AG04449 (cell line): ENCODE measurements around the gene DENND1A.

Experiments used
- CTCF ChIA-PET: fragments of 350-600 bp; formaldehyde crosslinking; extraction: SDS; loops from one replicate; lab custom pipeline; 2021; ENCODE audit warnings: antibody characterized with exemption; lab: Yijun Ruan, JAX
- POLR2A ChIA-PET: fragments of 400-600, 350-600 bp; formaldehyde crosslinking; extraction: SDS; loops from one replicate; lab custom pipeline; 2020; ENCODE audit warnings: antibody characterized with exemption, inconsistent platforms; lab: Yijun Ruan, JAX
- DNase-seq: peaks from one replicate; pipeline ENCODE4 v3.0.0-alpha.2; 2010; ENCODE audit warnings: low read depth, low spot score
- H3K4me3 ChIP-seq: 2 replicates; pipeline ENCODE4 v1.5.1; 2011; ENCODE audit warnings: low read depth, mild to moderate bottlenecking, control low read depth, low read length
- TF ChIP-seq, protein P1 (sequence below): IDR thresholded peaks from one replicate; pipeline ENCODE4 v1.5.1; 2011; ENCODE audit warnings: mild to moderate bottlenecking, moderate library complexity, low read length, control low read depth, inconsistent platforms; ENCODE audit not compliant: insufficient read depth; ENCODE audit errors: missing control alignments

DENND1A gene

DNA sequence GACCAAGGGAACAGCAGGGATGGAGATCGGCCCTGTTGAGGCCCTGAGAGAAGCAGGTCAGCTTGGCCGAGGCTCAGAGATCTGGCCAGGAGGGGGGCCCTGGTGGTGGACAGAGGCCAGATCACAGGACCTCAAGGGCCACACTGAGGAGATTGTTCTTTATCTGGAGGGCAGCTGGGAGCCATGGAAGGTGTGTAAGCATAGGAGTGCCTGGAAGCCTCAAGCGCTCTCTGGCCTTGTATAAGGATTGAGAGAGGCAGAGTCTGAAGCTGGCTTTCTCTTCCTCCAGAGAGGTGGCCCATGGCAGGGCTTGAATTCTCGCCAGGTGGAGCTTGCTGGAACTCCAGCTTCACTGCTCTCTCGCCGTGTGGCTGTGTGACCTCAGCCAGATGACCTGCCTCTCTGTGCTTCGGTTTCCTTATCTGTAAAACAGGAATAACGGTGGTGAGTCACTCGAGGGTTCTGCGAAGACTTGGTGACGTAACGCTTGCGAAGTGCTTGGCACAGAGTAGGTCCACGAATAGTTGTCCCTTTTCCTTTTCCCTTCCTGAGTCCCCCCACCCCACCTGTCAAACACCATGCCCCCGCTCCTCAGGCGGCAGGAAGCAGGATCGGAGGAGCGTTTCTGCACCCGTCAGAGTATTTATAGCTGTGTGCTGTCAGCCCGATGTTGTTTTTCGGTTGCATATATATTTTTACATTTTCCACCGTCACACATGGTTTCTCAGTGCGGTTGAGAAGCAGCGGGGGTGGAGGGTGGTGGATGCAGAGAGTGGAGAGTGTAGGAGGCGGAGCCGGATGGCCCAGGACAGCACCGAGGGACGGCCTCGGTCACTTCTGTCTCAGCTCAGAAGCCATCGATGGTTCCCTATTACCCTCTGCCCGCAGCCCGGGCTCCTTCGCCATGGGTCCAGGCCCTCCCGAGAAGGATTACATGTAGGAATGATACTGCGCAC is 590.9 kb downstream of the DENND1A start:
- H3K4me3 ChIP-seq, result no peak overlapping the region
- POLR2A ChIA-PET, result no interaction called here
- CTCF ChIA-PET, result interaction anchor here (0.8 to 10.4 kb wide), 2 partner anchors 10 to 12 kb away, joined by 3 to 84 read pairs; no protein-coding TSS in a partner anchor
- no peak for DNase-seq
- TF ChIP-seq, protein P1, sequence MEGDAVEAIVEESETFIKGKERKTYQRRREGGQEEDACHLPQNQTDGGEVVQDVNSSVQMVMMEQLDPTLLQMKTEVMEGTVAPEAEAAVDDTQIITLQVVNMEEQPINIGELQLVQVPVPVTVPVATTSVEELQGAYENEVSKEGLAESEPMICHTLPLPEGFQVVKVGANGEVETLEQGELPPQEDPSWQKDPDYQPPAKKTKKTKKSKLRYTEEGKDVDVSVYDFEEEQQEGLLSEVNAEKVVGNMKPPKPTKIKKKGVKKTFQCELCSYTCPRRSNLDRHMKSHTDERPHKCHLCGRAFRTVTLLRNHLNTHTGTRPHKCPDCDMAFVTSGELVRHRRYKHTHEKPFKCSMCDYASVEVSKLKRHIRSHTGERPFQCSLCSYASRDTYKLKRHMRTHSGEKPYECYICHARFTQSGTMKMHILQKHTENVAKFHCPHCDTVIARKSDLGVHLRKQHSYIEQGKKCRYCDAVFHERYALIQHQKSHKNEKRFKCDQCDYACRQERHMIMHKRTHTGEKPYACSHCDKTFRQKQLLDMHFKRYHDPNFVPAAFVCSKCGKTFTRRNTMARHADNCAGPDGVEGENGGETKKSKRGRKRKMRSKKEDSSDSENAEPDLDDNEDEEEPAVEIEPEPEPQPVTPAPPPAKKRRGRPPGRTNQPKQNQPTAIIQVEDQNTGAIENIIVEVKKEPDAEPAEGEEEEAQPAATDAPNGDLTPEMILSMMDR, result no peak

DNA sequence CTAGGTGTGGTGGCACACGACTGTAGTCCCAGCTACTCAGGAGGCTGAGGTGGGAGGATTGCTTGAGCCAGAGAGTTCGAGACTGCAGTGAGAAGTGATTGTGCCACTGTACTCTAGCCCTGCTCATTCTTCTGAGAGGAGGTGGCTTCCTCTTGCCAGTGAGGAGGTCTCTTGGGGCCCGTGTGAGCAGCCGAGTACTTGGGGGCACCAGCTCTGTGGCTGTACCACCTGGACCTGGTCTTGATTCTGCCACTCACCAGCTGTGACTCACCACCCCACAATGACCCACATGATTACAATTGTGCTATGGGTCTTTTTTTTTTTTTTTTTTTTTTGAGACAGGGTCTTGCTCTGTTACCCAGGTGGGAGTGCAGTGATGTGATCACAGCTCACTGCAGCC is 592.0 kb downstream of the DENND1A start:
- DNase-seq, result no peak
- TF ChIP-seq, protein P1, result no peak
- H3K4me3 ChIP-seq, result no peak overlapping the region
- ChIA-PET CTCF (interaction anchor here (2.9 to 10.4 kb wide), 2 partner anchors 11 to 15 kb away, joined by 8 to 84 read pairs; no protein-coding TSS in a partner anchor), POLR2A (no interaction called here)

DNA sequence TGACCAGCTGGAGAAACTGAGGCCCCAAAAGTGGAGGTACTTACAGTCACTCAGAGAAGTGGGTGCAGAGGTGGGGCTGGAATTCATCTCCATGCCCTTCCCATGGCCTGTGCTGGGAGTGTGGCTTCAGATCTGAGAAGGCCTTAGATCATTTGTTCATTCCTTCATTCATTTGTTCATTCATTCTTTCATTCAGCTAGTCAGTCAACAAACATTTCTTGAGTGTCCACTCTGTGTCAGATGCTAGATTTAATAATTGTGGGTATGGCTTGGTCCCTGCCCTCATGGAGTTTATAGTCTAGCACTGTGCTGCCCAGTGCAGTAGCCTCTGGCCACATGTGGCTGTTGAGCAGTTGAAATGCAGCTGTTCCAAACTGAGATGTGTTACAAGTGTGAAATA is 593.0 kb downstream of the DENND1A start:
- POLR2A ChIA-PET, result no interaction called here
- CTCF ChIA-PET, result interaction anchor here (2.0 to 10.4 kb wide), 3 partner anchors 9 to 16 kb away, joined by 4 to 84 read pairs (median 8); no protein-coding TSS in a partner anchor
- DNase-seq, result no peak
- TF ChIP-seq, protein P1, result no peak
- no peak overlapping the region for H3K4me3 ChIP-seq

DNA sequence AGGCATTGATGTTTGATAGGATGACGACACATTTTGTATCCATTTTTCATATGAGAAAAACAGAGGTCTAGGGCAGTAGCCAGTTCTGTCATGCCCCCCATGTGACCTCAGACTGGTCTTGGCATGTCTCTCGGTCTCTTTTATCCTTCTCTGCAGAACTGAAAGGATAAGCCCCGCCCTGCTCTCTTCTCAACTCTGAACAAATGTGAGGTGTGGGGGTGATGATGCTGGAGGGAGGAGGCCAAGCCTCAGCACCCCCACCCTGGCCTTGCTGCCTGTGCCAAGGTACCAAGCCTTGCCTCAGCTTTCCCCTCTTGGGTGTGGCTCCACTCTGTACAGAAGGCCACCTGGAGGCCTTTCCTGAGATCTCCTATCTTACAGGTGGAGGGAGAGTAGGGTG is 593.5 kb downstream of the DENND1A start:
- DNase-seq, result no peak
- POLR2A ChIA-PET, result no interaction called here
- TF ChIP-seq, protein P1, result no peak
- CTCF ChIA-PET, result interaction anchor here (0.6 to 10.4 kb wide), 8 partner anchors 9 to 254 kb away, joined by 3 to 84 read pairs (median 4); partner anchors contain the start of gene CRB2
- H3K4me3 ChIP-seq, result no peak overlapping the region

DNA sequence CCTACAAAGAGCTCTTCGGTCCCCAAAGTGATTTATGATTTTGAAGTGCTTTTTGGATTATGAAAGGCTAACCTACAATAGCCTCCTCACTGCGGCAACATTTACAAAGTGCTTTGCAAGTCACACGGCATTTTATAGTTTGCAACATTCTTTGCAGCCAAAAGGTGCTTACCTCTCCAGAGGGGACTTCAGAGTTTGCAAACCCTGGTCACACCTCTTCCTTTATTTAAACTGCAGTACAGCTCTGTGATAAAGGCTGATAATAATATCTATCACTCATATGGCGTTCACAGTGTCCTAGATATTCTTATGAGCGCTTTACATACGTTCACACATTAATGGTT is 594.0 kb downstream of the DENND1A start:
- DNase-seq, result no peak
- H3K4me3 ChIP-seq, result no peak overlapping the region; the same call in 1 of the 2 replicates
- TF ChIP-seq, protein P1, result no peak
- ChIA-PET CTCF (interaction anchor here (0.6 to 10.4 kb wide), 8 partner anchors 10 to 254 kb away, joined by 3 to 84 read pairs (median 4); partner anchors contain the start of gene CRB2), POLR2A (no interaction called here)
